KOPT-K1 (cell line): Measurements from ENCODE around the gene STK24.

ENCODE experiments used
- H3K27ac ChIP-seq: fragments of 200-600 bp; sonication (generic); 2 replicates; pipeline ENCODE4 v1.5.1; 2016; ENCODE audit warnings: antibody characterized with exemption, mild to moderate bottlenecking, low read depth, low read length; ENCODE audit not compliant: poor library complexity, severe bottlenecking
- H3K36me3 ChIP-seq: fragments of 200-600 bp; sonication (generic); 2 replicates; pipeline ENCODE4 v1.5.1; 2017; ENCODE audit warnings: antibody characterized with exemption, mild to moderate bottlenecking, low read length, moderate library complexity; ENCODE audit not compliant: insufficient read depth
- H3K9me3 ChIP-seq: fragments of 200-600 bp; sonication (generic); 2 replicates; pipeline ENCODE4 v1.5.1; 2017; ENCODE audit warnings: antibody characterized with exemption, low read length, mild to moderate bottlenecking; ENCODE audit not compliant: insufficient read depth, poor library complexity, severe bottlenecking

The STK24 gene

GRCh38 chr13:98439126-98439828 is 137.6 kb downstream of the STK24 start:
- no peaks in the 10 kb centered on the region for H3K9me3 ChIP-seq
- H3K36me3 ChIP-seq: no peaks in the 10 kb centered on the region
- no peak overlapping the region for H3K27ac ChIP-seq

DNA sequence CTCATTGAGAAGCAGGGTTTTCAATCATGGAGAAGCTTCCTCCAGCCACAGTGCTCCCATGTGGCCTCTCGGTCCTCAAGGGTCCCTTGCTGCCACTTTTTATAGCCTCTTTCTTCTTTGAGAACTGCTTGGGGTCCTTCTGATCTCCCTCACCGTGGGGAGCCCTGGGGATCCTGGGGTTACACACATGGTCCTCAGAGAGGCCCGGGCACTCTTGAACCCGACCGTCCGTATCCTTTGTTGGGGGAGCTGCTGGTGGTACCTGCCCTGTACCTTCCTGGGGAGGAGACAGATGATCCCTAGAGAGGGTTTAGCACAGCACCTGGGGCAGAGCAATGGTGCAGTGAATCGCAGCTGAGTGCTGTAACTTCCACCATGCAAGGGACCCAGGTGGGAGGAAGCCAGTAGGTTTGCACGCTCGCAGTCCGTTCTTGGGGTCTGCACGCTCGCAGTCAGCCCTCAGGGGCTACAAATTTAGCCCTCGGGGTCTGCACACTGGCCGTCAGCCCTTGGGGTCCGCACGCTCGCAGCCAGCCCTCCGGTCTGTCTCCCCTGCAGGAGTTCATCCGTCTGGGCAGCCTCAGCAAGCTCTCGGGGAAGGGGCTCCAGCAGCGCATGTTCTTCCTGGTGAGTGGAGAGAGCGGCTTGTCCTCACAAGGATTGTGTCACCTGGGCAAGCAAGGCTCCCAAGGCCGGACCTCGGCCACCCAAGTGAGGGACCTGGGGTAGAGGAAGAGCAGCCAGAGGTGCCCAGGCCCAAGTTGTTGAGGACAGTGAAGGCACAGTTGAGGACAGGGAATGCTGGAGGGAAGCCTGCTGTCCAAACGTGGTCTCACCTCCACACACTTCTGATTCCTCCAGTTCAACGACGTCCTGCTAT is 138.4 kb downstream of the STK24 start:
- no peak overlapping the region for H3K27ac ChIP-seq
- H3K9me3 ChIP-seq: no peaks in the 10 kb centered on the region
- no peaks in the 10 kb centered on the region for H3K36me3 ChIP-seq

DNA sequence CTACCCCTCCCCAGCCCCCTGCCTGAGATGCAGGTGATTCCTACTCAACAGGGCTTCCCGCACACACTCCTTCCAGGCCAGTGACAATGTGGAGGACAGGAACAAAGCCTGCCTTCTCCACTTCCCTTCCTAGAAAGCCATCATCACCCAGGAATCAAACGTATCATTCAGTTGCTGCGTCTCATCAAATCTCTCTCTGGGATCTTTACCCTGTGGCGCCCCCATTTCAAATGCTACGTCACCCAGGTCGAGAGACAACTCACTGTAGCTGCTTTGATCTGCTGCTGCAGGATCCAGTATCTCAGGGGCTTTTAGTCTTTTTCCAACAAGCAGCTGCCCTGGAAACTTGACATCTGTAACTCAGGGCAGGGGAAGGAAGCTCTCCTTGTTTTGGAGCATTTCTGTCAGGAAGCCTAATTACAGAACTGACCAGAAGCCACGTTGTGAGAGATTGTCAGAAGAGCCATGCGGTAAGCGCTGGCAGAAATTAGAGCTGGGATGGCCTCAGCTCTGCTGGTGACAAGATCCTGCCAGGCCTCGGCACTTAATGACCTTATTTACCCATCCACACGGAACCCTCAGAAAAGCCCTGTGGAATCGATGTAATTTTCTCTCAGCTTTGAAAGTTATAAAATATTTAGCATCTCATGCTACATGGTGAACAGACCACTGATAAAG is 140.5 kb downstream of the STK24 start:
- Histone ChIP-seq H3K36me3 (no peaks in the 10 kb centered on the region), H3K9me3 (no peaks in the 10 kb centered on the region), H3K27ac (no peak overlapping the region)

GRCh38 chr13:98435376-98435775 is 141.5 kb downstream of the STK24 start:
- Histone ChIP-seq H3K36me3 (no peaks in the 10 kb centered on the region), H3K27ac (no peak overlapping the region)

GRCh38 chr13:98434060-98434459 is 142.8 kb downstream of the STK24 start:
- no peak overlapping the region for H3K27ac ChIP-seq
- H3K9me3 ChIP-seq: no peaks in the 10 kb centered on the region
- no peaks in the 10 kb centered on the region for H3K36me3 ChIP-seq

More at GRCh38 chr13:98435376-98435775, 141.5 kb downstream of the STK24 start:
- no peaks in the 10 kb centered on the region for H3K9me3 ChIP-seq

DNA sequence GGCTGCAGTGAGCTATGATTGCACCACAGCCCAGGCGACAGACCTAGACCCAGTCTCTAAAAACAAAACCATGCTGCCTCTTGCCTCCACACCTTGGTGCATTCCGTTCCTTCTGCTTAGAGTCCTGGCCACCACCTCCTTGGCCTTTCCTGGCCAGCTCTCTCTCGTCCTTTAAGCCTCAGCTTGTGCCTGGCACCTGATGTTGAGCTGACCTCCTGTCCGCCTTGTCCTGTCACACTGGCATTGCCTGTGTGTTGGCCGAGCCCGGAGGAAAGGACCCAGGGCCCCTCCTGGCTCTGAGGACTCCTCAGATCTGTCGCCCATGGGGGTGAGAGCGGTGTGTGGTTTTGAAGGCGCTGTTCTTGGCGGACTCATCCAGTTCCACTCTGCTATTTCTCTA is 143.3 kb downstream of the STK24 start:
- H3K36me3 ChIP-seq: no peaks in the 10 kb centered on the region
- no peak overlapping the region for H3K27ac ChIP-seq
- no peaks in the 10 kb centered on the region for H3K9me3 ChIP-seq

DNA sequence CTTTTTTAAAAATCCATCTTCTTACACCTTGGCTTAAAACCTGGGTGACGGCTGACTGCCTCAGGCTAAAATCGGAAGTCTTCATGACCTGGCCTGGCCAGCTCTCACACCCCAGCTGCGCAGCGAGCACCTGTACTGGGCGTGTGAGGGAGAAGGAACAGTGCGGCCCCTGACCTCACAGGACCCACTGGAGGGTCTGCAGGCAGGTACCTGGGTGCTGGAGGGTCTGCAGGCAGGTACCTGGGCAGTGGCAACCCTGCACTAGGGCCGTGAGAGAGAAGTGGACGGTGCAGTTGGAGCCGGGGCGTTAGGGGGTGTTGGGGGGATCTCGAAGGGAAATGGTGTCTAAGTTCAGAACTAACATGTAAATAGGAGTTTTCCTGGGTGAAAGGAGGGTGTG is 144.3 kb downstream of the STK24 start:
- no peak overlapping the region for H3K27ac ChIP-seq
- no peaks in the 10 kb centered on the region for H3K9me3 ChIP-seq
- no peaks in the 10 kb centered on the region for H3K36me3 ChIP-seq

- H3K9me3 ChIP-seq: no peaks in the 10 kb centered on the region
- no peaks in the 10 kb centered on the region for H3K36me3 ChIP-seq
- H3K27ac ChIP-seq: no peak overlapping the region
These were observed 146.8 kb downstream of the STK24 start for GRCh38 chr13:98429977-98430736.

- Histone ChIP-seq H3K27ac (no peak overlapping the region), H3K36me3 (no peaks in the 10 kb centered on the region), H3K9me3 (no peaks in the 10 kb centered on the region)
These were observed 147.4 kb downstream of the STK24 start for GRCh38 chr13:98429531-98429930.

DNA sequence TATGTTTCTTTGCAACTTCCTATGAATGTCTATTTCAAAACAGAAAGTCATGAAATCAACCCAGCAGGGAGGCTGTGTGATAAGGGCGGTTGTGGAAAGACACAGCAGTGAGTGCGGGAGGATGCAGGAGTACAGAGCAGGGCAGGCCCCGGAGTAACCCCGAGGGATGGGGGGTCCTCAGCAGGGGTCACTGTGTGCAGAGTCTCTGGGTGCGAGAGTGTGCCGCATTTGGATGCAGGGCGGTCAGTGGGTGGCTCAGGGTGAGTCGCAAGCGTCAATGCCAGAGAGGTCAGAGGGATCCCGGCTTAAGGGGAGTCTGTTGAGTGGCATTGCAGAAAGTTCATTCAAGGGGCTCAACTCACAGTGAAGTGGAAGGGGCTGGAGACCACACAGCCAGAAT is 147.8 kb downstream of the STK24 start:
- Histone ChIP-seq H3K36me3 (no peaks in the 10 kb centered on the region), H3K27ac (no peak overlapping the region), H3K9me3 (no peaks in the 10 kb centered on the region)

DNA sequence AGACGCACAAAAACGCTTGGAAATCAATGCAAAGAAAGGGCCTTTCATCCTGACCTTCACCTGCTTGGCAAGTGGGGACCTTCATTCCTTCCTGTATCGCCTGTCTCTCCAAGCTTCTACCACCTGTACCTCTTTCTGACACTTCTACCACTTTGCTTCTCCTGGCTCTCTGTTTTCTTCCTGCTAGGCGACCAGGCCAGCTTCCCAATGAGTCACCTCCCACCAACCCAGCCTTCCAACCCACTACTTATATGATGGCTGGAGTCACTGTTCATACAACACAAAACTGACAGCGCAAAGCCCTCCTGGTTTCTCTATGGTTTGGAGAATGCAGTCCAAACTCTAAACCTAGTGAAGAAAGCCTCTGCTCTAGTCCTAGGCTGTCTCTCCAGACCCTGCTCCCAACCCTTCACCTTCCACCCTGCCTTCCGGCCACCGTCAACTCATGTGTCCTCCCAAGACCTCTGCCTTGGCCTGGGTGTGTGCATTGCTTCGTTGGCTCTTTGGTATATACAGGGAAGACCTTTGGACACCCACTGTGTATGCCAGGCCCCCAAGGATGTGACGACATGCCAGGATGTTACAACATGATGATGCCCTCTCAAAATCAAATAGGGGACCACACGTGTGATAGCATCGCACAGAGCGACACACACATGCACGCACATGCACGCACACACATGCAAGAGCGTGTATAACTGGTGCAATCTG is 148.5 kb downstream of the STK24 start:
- H3K9me3 ChIP-seq: no peaks in the 10 kb centered on the region
- no peak overlapping the region for H3K27ac ChIP-seq
- H3K36me3 ChIP-seq: no peaks in the 10 kb centered on the region

DNA sequence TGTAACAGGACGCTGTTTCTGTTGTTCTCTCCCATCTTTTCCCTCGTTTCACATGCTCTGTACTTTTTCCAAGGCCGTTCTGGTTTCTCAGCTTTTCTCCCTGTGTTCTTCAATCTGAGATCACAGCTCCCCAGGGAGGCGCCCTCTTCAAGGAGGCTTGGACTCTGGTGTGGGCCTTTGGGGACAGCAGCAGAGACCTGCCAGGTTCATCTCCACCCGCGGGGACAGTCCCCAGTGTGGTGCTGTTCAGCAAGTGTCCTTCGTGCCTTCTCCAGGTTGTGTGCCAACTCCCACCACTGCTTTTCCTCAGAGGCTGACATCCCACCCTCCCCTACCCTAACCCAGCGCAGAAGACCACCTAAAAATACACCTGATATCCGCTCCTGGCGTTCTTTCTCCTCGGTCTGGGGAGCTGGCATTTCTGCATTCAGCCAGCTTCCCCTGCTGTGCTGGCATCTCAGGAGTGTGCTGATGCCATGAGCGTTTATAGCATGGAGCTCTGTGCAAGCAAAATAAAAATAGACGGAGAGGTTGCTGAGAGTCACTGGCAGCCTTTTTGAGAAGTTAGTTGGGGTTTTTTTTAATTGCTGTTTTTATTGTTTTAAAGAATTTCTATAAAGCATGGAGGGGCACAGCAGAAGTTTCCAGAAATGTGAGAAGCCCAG is 149.4 kb downstream of the STK24 start:
- Histone ChIP-seq H3K9me3 (no peaks in the 10 kb centered on the region), H3K36me3 (no peaks in the 10 kb centered on the region), H3K27ac (no peak overlapping the region)

DNA sequence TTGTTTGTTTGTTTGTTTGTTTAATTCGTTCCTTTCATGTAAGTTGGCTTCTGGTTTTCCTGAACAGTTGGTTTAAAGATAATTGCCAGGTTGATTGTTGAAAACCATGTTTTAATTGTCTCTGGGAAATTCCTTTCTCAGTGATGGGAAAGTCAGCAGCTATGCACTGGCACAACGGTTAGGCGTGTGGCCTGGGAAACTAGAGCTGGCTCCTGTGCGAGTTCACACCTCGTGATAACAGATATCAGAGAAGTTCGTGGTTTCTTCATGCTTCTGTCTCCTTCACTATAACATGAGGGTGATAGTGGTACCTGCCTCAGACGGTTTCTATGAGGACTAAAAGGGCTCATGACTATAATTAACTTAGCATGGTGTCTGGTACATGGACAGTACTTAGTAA is 153.5 kb downstream of the STK24 start:
- no peak overlapping the region for H3K27ac ChIP-seq
- no peaks in the 10 kb centered on the region for H3K9me3 ChIP-seq
- no peaks in the 10 kb centered on the region for H3K36me3 ChIP-seq

GRCh38 chr13:98422046-98422445 is 154.9 kb downstream of the STK24 start:
- Histone ChIP-seq H3K9me3 (peaks cover 4% of the 10 kb centered on the region), H3K27ac (no peak overlapping the region), H3K36me3 (no peaks in the 10 kb centered on the region)
